ENCODE data around the gene ACMSD. TPM values are rescaled to one million over a fixed set of nuclear protein-coding genes. Genes with fewer than 3 reads are reported as not detected.
"Not testable (repeated sequence)": the region's sequence is repeated elsewhere in the genome, so short reads cannot be mapped to it uniquely, and the experiment has no call there.

Gene ACMSD
- total RNA-seq, 2 experiments from 2014 or later: not detected

GRCh38 chr2:134897932-134898331 lies 59.5 kb downstream of the ACMSD start:
- Mint-ChIP-seq H3K27ac (no peak overlapping the region), H3K27me3 (peaks cover 12% of the 10 kb centered on the region), H3K36me3 (ENCODE audit: low read depth) (no peaks in the 10 kb centered on the region), H3K4me3 (no peak overlapping the region), H3K4me1 (no peaks in the 10 kb centered on the region), H3K9me3 (no peaks in the 10 kb centered on the region)
- DNase-seq: no peak
- ChIA-PET CTCF (no interaction called here), POLR2A (no interaction called here)

GRCh38 chr2:134899204-134899603 lies 60.8 kb downstream of the ACMSD start:
- Mint-ChIP-seq H3K9me3 (no peaks in the 10 kb centered on the region), H3K4me1 (no peaks in the 10 kb centered on the region), H3K4me3 (no peak overlapping the region), H3K27ac (no peak overlapping the region), H3K36me3 (ENCODE audit: low read depth) (no peaks in the 10 kb centered on the region), H3K27me3 (peaks cover 14% of the 10 kb centered on the region)
- POLR2A ChIA-PET: no interaction called here
- no peak for DNase-seq
- CTCF ChIA-PET: no interaction called here

- ChIA-PET POLR2A (no interaction called here), CTCF (no interaction called here)
- peaks cover 15% of the 10 kb centered on the region for H3K27me3 Mint-ChIP-seq
- no peak overlapping the region for H3K27ac Mint-ChIP-seq
- no peaks in the 10 kb centered on the region for H3K9me3 Mint-ChIP-seq
- no peaks in the 10 kb centered on the region for H3K4me1 Mint-ChIP-seq
- no peak for DNase-seq
- H3K36me3 Mint-ChIP-seq (ENCODE audit: low read depth): no peaks in the 10 kb centered on the region
- no peak overlapping the region for H3K4me3 Mint-ChIP-seq
Observed at GRCh38 chr2:134900151-134900550, 61.7 kb downstream of the ACMSD start.

GRCh38 chr2:134903701-134904100 lies 65.3 kb downstream of the ACMSD start:
- H3K36me3 Mint-ChIP-seq (ENCODE audit: low read depth); H3K4me1 Mint-ChIP-seq; H3K9me3 Mint-ChIP-seq; H3K4me3 Mint-ChIP-seq; CTCF ChIA-PET; H3K27ac Mint-ChIP-seq; DNase-seq; POLR2A ChIA-PET: not testable (repeated sequence)
- peaks cover 14% of the 10 kb centered on the region for H3K27me3 Mint-ChIP-seq

GRCh38 chr2:134905168-134905567 lies 66.8 kb downstream of the ACMSD start:
- H3K27ac Mint-ChIP-seq: no peak overlapping the region
- peaks cover 3% of the 10 kb centered on the region for H3K9me3 Mint-ChIP-seq
- POLR2A ChIA-PET: no interaction called here

GRCh38 chr2:134906726-134907125 lies 68.3 kb downstream of the ACMSD start:
- H3K9me3 Mint-ChIP-seq: peaks cover 3% of the 10 kb centered on the region
- no peak for DNase-seq
- no peak overlapping the region for H3K4me3 Mint-ChIP-seq
- ChIA-PET POLR2A (no interaction called here), CTCF (interaction anchor here (1.5 kb wide), 1 partner anchor 11 kb away, joined by 5 read pairs; no protein-coding TSS in a partner anchor)
- H3K4me1 Mint-ChIP-seq: no peaks in the 10 kb centered on the region
- H3K27ac Mint-ChIP-seq: no peak overlapping the region
- no peaks in the 10 kb centered on the region for H3K36me3 Mint-ChIP-seq (ENCODE audit: low read depth)
- peaks cover 7% of the 10 kb centered on the region for H3K27me3 Mint-ChIP-seq

More at GRCh38 chr2:134905168-134905567, 66.8 kb downstream of the ACMSD start:
- DNase-seq: no peak
- no peaks in the 10 kb centered on the region for H3K4me1 Mint-ChIP-seq
- CTCF ChIA-PET: interaction anchor here (0.7 kb wide), 1 partner anchor 11 kb away, joined by 3 read pairs; no protein-coding TSS in a partner anchor
- peaks cover 11% of the 10 kb centered on the region for H3K27me3 Mint-ChIP-seq
- H3K36me3 Mint-ChIP-seq (ENCODE audit: low read depth): no peaks in the 10 kb centered on the region
- H3K4me3 Mint-ChIP-seq: no peak overlapping the region

GRCh38 chr2:134907441-134908116 lies 69.2 kb downstream of the ACMSD start:
- H3K27ac Mint-ChIP-seq; H3K36me3 Mint-ChIP-seq (ENCODE audit: low read depth); H3K4me1 Mint-ChIP-seq; H3K27me3 Mint-ChIP-seq; H3K4me3 Mint-ChIP-seq; POLR2A ChIA-PET; H3K9me3 Mint-ChIP-seq; DNase-seq: not testable (repeated sequence)
- CTCF ChIA-PET: interaction anchor here (1.5 kb wide), 1 partner anchor 10 kb away, joined by 5 read pairs; no protein-coding TSS in a partner anchor

GRCh38 chr2:134910763-134911399 lies 72.5 kb downstream of the ACMSD start:
- CTCF ChIA-PET: interaction anchor here (0.6 kb wide), 2 partner anchors 598 to 914 kb away, joined by 3 to 5 read pairs; no protein-coding TSS in a partner anchor
- H3K4me3 Mint-ChIP-seq: no peak overlapping the region
- no peak overlapping the region for H3K27ac Mint-ChIP-seq
- H3K9me3 Mint-ChIP-seq: peaks cover 11% of the 10 kb centered on the region
- H3K36me3 Mint-ChIP-seq (ENCODE audit: low read depth): peaks cover 2% of the 10 kb centered on the region
- H3K4me1 Mint-ChIP-seq: no peaks in the 10 kb centered on the region
- no peak for DNase-seq
- POLR2A ChIA-PET: no interaction called here
- peaks cover 7% of the 10 kb centered on the region for H3K27me3 Mint-ChIP-seq

- Mint-ChIP-seq H3K27me3 (peaks cover 7% of the 10 kb centered on the region), H3K36me3 (ENCODE audit: low read depth) (peaks cover 2% of the 10 kb centered on the region), H3K4me1 (peaks cover under 1% of the 10 kb centered on the region), H3K27ac (no peak overlapping the region), H3K4me3 (no peak overlapping the region), H3K9me3 (peaks cover 11% of the 10 kb centered on the region)
- no peak for DNase-seq
- CTCF ChIA-PET: interaction anchor here (0.6 kb wide), 2 partner anchors 598 to 914 kb away, joined by 3 to 5 read pairs; no protein-coding TSS in a partner anchor
- POLR2A ChIA-PET: no interaction called here
Observed at GRCh38 chr2:134911400-134911785, 73.0 kb downstream of the ACMSD start.

- Mint-ChIP-seq H3K4me1 (peaks cover 9% of the 10 kb centered on the region), H3K9me3 (peaks cover 11% of the 10 kb centered on the region), H3K4me3 (no peak overlapping the region), H3K36me3 (ENCODE audit: low read depth) (peaks cover 2% of the 10 kb centered on the region), H3K27ac (no peak overlapping the region), H3K27me3 (peaks cover 7% of the 10 kb centered on the region)
- ChIA-PET CTCF (no interaction called here), POLR2A (interaction anchor here (0.7 kb wide), 1 partner anchor 57 kb away, joined by 3 read pairs; no protein-coding TSS in a partner anchor)
- no peak for DNase-seq
Observed at GRCh38 chr2:134912361-134912760, 73.9 kb downstream of the ACMSD start.

- H3K36me3 Mint-ChIP-seq (ENCODE audit: low read depth): peaks cover 23% of the 10 kb centered on the region
- DNase-seq: no peak
- peaks cover 5% of the 10 kb centered on the region for H3K27me3 Mint-ChIP-seq
- peaks cover 9% of the 10 kb centered on the region for H3K9me3 Mint-ChIP-seq
- ChIA-PET POLR2A (no interaction called here), CTCF (interaction anchor here (0.6 to 1.7 kb wide), 7 partner anchors 9 to 389 kb away, joined by 3 to 5 read pairs (median 4); no protein-coding TSS in a partner anchor)
- H3K4me1 Mint-ChIP-seq: peaks cover 27% of the 10 kb centered on the region
- H3K27ac Mint-ChIP-seq: peak overlapping the region; percentile 98
- H3K4me3 Mint-ChIP-seq: peak overlapping the region; percentile 94
Observed at GRCh38 chr2:134917360-134917865, 79.0 kb downstream of the ACMSD start.

GRCh38 chr2:134917888-134918525 lies 79.6 kb downstream of the ACMSD start:
- Mint-ChIP-seq H3K4me1 (peaks cover 32% of the 10 kb centered on the region), H3K4me3 (peak overlapping the region; percentile 94), H3K27ac (peak overlapping the region; percentile 98), H3K36me3 (ENCODE audit: low read depth) (peaks cover 28% of the 10 kb centered on the region), H3K9me3 (peaks cover 9% of the 10 kb centered on the region), H3K27me3 (peaks cover 5% of the 10 kb centered on the region)
- CTCF ChIA-PET: interaction anchor here (0.9 to 1.7 kb wide), 4 partner anchors 11 to 44 kb away, joined by 3 to 5 read pairs (median 4); no protein-coding TSS in a partner anchor
- peak; percentile 92 for DNase-seq
- POLR2A ChIA-PET: no interaction called here
